Measurements from ENCODE around the gene PLBD2.

The PLBD2 gene

GRCh38 chr12:113436586-113436985, 78.2 kb downstream of the PLBD2 start:
- Mint-ChIP-seq H3K4me3 (no peak overlapping the region), H3K9me3 (no peaks in the 10 kb centered on the region), H3K36me3 (ENCODE audit: low read depth) (no peaks in the 10 kb centered on the region), H3K27ac (no peak overlapping the region), H3K27me3 (ENCODE audit: low read depth, poor library complexity) (peaks cover 3% of the 10 kb centered on the region), H3K4me1 (peaks cover 6% of the 10 kb centered on the region)
- no peak for TF ChIP-seq CTCF (IDR thresholded peaks at IDR 0.05)
- DNase-seq: no peak

- no peaks in the 10 kb centered on the region for H3K36me3 Mint-ChIP-seq (ENCODE audit: low read depth)
- no peak overlapping the region for H3K4me3 Mint-ChIP-seq
- no peaks in the 10 kb centered on the region for H3K9me3 Mint-ChIP-seq
- no peak for DNase-seq
- no peak for TF ChIP-seq CTCF (IDR thresholded peaks at IDR 0.05)
- H3K4me1 Mint-ChIP-seq: peaks cover 6% of the 10 kb centered on the region
- H3K27me3 Mint-ChIP-seq (ENCODE audit: low read depth, poor library complexity): peaks cover 6% of the 10 kb centered on the region
- H3K27ac Mint-ChIP-seq: no peak overlapping the region
These were observed 78.8 kb downstream of the PLBD2 start for GRCh38 chr12:113436993-113437728.

GRCh38 chr12:113437729-113438100, 79.3 kb downstream of the PLBD2 start:
- Mint-ChIP-seq H3K9me3 (no peaks in the 10 kb centered on the region), H3K4me3 (no peak overlapping the region), H3K27ac (no peak overlapping the region), H3K27me3 (ENCODE audit: low read depth, poor library complexity) (peaks cover 12% of the 10 kb centered on the region), H3K4me1 (peaks cover 6% of the 10 kb centered on the region), H3K36me3 (ENCODE audit: low read depth) (no peaks in the 10 kb centered on the region)
- no peak for DNase-seq
- TF ChIP-seq CTCF (IDR thresholded peaks at IDR 0.05): no peak

- no peak overlapping the region for H3K4me3 Mint-ChIP-seq
- H3K36me3 Mint-ChIP-seq (ENCODE audit: low read depth): no peaks in the 10 kb centered on the region
- no peaks in the 10 kb centered on the region for H3K9me3 Mint-ChIP-seq
- peaks cover 6% of the 10 kb centered on the region for H3K4me1 Mint-ChIP-seq
- DNase-seq: no peak
- peaks cover 20% of the 10 kb centered on the region for H3K27me3 Mint-ChIP-seq (ENCODE audit: low read depth, poor library complexity)
- no peak for TF ChIP-seq CTCF (IDR thresholded peaks at IDR 0.05)
- no peak overlapping the region for H3K27ac Mint-ChIP-seq
These were observed 80.3 kb downstream of the PLBD2 start for GRCh38 chr12:113438523-113439300.

- H3K4me3 Mint-ChIP-seq: no peak overlapping the region
- H3K9me3 Mint-ChIP-seq: no peaks in the 10 kb centered on the region
These were observed 80.9 kb downstream of the PLBD2 start for GRCh38 chr12:113439301-113439597.

More at GRCh38 chr12:113439301-113439597, 80.9 kb downstream of the PLBD2 start:
- Mint-ChIP-seq H3K4me1 (peaks cover 6% of the 10 kb centered on the region), H3K27ac (no peak overlapping the region), H3K36me3 (ENCODE audit: low read depth) (no peaks in the 10 kb centered on the region), H3K27me3 (ENCODE audit: low read depth, poor library complexity) (peaks cover 23% of the 10 kb centered on the region)
- no peak for TF ChIP-seq CTCF (IDR thresholded peaks at IDR 0.05)
- no peak for DNase-seq

Measured in nephron progenitor cell (in vitro differentiated cells).